K562 (cell line): ENCODE data around the gene TEX51.

ENCODE experiments used
- CTCF ChIP-seq, 3 experiments: IDR thresholded peaks in 2 of 3; conservative IDR thresholded peaks in 1 of 3; 2 replicates each; pipeline ENCODE4 v1.5.1; 2011 to 2012; ENCODE audit warnings: low read length in 3 of 3, mild to moderate bottlenecking in 3 of 3, control low read depth in 2 of 3, improper control_type of control experiment in 1 of 3, inconsistent platforms in 1 of 3, low read depth in 1 of 3, mixed read lengths in 1 of 3, moderate library complexity in 1 of 3; ENCODE audit not compliant: insufficient read depth in 2 of 3
- GTF2A2 ChIP-seq: IDR thresholded peaks from 2 replicates; pipeline ENCODE4 v1.6.1; 2016; ENCODE audit warnings: mild to moderate bottlenecking, missing genetic modification characterization, missing compliant biosample characterization
- KDM2B ChIP-seq: fragments of 250-450 bp; sonication (Bioruptor Pico); IDR thresholded peaks from 2 replicates; pipeline ENCODE4 v1.8.0; 2021; ENCODE audit warnings: mild to moderate bottlenecking, moderate library complexity
- MAX ChIP-seq: sonication (generic); formaldehyde crosslinking; IDR thresholded peaks from 2 replicates; pipeline ENCODE4 v1.9.0; 2022; ENCODE audit warnings: mild to moderate bottlenecking, missing genetic modification reagents
- RBM34 ChIP-seq: fragments of 200-400 bp; formaldehyde crosslinking; IDR thresholded peaks from 2 replicates; pipeline ENCODE4 v1.6.1; 2018; ENCODE audit warnings: low read length, borderline replicate concordance; ENCODE audit not compliant: insufficient read depth
- REST ChIP-seq, 2 experiments: fragments of 450-650 bp; formaldehyde crosslinking in 1 of 2; IDR thresholded peaks; 2 replicates each; pipeline versions ENCODE4 v1.4.0 to v1.6.1; 2014 to 2020; ENCODE audit warnings: mild to moderate bottlenecking in 2 of 2, borderline replicate concordance in 1 of 2, low read depth in 1 of 2
- SREBF1 ChIP-seq: fragments of 150-350 bp; IDR thresholded peaks from 2 replicates; pipeline ENCODE4 v1.6.1; 2014; ENCODE audit warnings: antibody characterized with exemption, low read depth, low read length, borderline replicate concordance
- ZFX ChIP-seq: sonication (generic); formaldehyde crosslinking; IDR thresholded peaks from 2 replicates; pipeline ENCODE4 v1.8.0; 2022; ENCODE audit warnings: mild to moderate bottlenecking, missing genetic modification reagents, moderate library complexity
- ZHX1 ChIP-seq: fragments of 150-350 bp; conservative IDR thresholded peaks from 2 replicates; pipeline ENCODE4 v1.6.1; 2014; ENCODE audit warnings: low read length
- ZNF589 ChIP-seq: fragments of 200-800 bp; sonication (Bioruptor generic); IDR thresholded peaks from 2 replicates; pipeline ENCODE4 v1.6.1; 2016; ENCODE audit warnings: low read depth, missing genetic modification characterization, missing compliant biosample characterization

GRCh38 chr2:126898636-126899035 is at the start of gene TEX51:
- TF ChIP-seq ZNF589 (CRISPR knock-in tag): no peak
- TF ChIP-seq KDM2B (CRISPR knock-in tag): no peak
- no peak for TF ChIP-seq REST (IDR thresholded peaks at IDR 0.05; ENCODE audit: borderline replicate concordance)
- TF ChIP-seq REST (CRISPR knock-in tag; IDR thresholded peaks at IDR 0.05; ENCODE audit: low read depth): no peak
- TF ChIP-seq MAX (CRISPR knock-in tag): no peak
- no peak for TF ChIP-seq ZFX (CRISPR knock-in tag)
- TF ChIP-seq ZHX1: no peak
- TF ChIP-seq GTF2A2 (tag): no peak
- TF ChIP-seq CTCF (IDR thresholded peaks at IDR 0.05 in 2 of 3, conservative IDR thresholded peaks at IDR 0.05 in 1 of 3; ENCODE audit: insufficient read depth in 2 of 3, low read depth in 1 of 3, low read length in 3 of 3): no peak
- TF ChIP-seq SREBF1: no peak
- TF ChIP-seq RBM34: no peak
